HFFc6 (cell line): Measurements from ENCODE around the gene LRRC59. TPM values are rescaled to one million over a fixed set of nuclear protein-coding genes. Genes with fewer than 3 reads are reported as not detected.

Source experiments
- DNase-seq: peaks from one replicate; pipeline ENCODE4 v3.0.0-alpha.2; 2018
- H3K27ac Mint-ChIP-seq: 2 replicates; pipeline ENCODE4 v1.8.0; 2020; ENCODE audit warnings: mild to moderate bottlenecking, mixed read lengths
- H3K27me3 Mint-ChIP-seq: 2 replicates; pipeline ENCODE4 v1.8.0; 2021; ENCODE audit warnings: mild to moderate bottlenecking, moderate library complexity, mixed read lengths; ENCODE audit not compliant: insufficient read depth
- H3K36me3 Mint-ChIP-seq: 2 replicates; pipeline ENCODE4 v1.8.0; 2021; ENCODE audit warnings: low read depth, mixed read lengths
- H3K4me1 Mint-ChIP-seq: 2 replicates; pipeline ENCODE4 v1.8.0; 2020; ENCODE audit warnings: low read depth, mixed read lengths
- H3K4me3 Mint-ChIP-seq: 2 replicates; pipeline ENCODE4 v1.8.0; 2020; ENCODE audit warnings: mild to moderate bottlenecking, moderate library complexity, mixed read lengths
- H3K9me3 Mint-ChIP-seq: 2 replicates; pipeline ENCODE4 v1.8.0; 2020; ENCODE audit warnings: mild to moderate bottlenecking, mixed read lengths
- total RNA-seq, 6 experiments: library from RNA; stranded (reverse); fragmentation: NEBNext Ultra II Directional; extraction: Animal tissue kit (Norgen Biotek cat#: 25700); gene quantifications; 2 replicates in 1 of 6; 3 replicates in 5 of 6; pipeline ENCODE4 v1.2.3, GENCODE V29; 2021
- TF ChIP-seq, protein P1 (sequence below): fragments of 200-600 bp; sonication (generic); IDR thresholded peaks from 2 replicates; pipeline ENCODE4 v1.5.0; 2021; ENCODE audit warnings: antibody characterized with exemption, mild to moderate bottlenecking

Gene LRRC59
- total RNA-seq, 6 experiments from 2014 or later, result 214 to 272 (median 261) TPM

DNA sequence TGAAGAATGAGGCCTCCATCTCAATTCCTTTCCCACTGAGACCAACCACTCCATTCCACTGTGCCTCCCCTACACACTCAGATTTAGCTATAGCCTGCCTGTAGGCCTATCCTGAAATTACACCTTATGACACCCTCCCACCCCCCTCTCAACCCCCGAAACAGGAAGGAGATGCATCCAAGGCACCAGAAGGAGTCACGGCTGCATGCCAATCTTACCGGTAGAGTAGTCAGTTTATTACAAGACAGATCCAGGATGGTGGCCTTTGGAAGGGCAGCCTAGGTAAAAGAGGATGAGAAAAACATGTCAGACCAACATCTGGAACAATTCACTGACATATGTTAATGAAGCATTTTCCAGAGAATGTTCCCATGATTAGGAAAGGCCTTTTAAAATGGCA lies 2.6 kb downstream of the LRRC59 start:
- no peak for DNase-seq
- Mint-ChIP-seq H3K9me3 (no peaks in the 10 kb centered on the region), H3K27me3 (no peaks in the 10 kb centered on the region; the same call in 1 of the 2 replicates), H3K36me3 (peaks cover 56% of the 10 kb centered on the region), H3K4me1 (peaks cover 45% of the 10 kb centered on the region), H3K4me3 (peak overlapping the region; percentile 97), H3K27ac (peak overlapping the region; percentile 50)
- TF ChIP-seq, protein P1, sequence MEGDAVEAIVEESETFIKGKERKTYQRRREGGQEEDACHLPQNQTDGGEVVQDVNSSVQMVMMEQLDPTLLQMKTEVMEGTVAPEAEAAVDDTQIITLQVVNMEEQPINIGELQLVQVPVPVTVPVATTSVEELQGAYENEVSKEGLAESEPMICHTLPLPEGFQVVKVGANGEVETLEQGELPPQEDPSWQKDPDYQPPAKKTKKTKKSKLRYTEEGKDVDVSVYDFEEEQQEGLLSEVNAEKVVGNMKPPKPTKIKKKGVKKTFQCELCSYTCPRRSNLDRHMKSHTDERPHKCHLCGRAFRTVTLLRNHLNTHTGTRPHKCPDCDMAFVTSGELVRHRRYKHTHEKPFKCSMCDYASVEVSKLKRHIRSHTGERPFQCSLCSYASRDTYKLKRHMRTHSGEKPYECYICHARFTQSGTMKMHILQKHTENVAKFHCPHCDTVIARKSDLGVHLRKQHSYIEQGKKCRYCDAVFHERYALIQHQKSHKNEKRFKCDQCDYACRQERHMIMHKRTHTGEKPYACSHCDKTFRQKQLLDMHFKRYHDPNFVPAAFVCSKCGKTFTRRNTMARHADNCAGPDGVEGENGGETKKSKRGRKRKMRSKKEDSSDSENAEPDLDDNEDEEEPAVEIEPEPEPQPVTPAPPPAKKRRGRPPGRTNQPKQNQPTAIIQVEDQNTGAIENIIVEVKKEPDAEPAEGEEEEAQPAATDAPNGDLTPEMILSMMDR, result no peak; the same call in 1 of the 2 replicates

DNA sequence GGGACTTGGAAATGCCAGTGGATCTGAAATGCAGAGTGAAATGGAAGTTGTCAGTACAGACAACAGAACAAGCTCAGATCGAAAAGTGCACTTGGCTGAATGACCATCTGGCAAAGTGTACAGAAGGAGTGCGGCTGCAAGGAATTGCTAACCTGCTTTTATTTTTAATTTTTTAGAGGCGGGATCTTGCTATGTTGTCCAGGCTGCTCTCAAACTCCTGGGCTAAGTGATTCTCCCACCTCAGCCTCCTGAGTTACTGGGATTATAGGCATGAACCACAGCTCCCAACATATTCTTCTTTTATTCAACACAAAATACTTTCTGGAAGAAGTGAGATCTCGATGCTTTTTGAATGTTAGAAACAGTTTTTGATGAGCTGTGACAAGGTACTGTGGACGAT lies 3.6 kb downstream of the LRRC59 start:
- H3K4me3 Mint-ChIP-seq, result peak overlapping the region; percentile 97
- TF ChIP-seq, protein P1, result no peak
- H3K27me3 Mint-ChIP-seq, result no peaks in the 10 kb centered on the region; the same call in 1 of the 2 replicates
- H3K36me3 Mint-ChIP-seq, result peaks cover 65% of the 10 kb centered on the region
- H3K4me1 Mint-ChIP-seq, result peaks cover 45% of the 10 kb centered on the region
- DNase-seq, result no peak
- no peaks in the 10 kb centered on the region for H3K9me3 Mint-ChIP-seq
- 0 out of 2 replicates have a peak overlapping the region, but pooled peaks have one; percentile 6 for H3K27ac Mint-ChIP-seq

DNA sequence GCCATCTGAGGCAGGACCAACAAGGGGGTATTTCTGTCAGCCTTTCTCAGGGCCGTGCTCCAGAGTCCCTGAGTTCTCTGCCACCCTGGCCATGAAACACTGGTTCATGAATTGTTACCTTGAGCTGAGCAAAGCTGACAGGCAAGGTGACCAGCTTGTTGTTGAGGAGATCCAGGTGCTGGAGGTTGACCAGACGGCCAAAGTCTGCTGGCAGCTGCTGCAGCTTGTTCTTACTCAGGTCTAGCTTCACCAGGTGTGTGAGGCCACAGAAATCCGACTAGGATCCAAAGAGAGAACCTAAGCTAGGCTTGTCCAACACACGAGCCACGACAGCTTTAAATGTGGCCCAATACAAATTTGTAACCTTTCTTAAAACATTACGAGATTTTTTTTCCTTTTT lies 4.7 kb downstream of the LRRC59 start:
- H3K27ac Mint-ChIP-seq, result peak overlapping the region; percentile 21; the same call in 1 of the 2 replicates
- H3K27me3 Mint-ChIP-seq, result no peaks in the 10 kb centered on the region; the same call in 1 of the 2 replicates
- H3K9me3 Mint-ChIP-seq, result no peaks in the 10 kb centered on the region
- H3K4me3 Mint-ChIP-seq, result no peak overlapping the region
- TF ChIP-seq, protein P1, result no peak
- peaks cover 75% of the 10 kb centered on the region for H3K36me3 Mint-ChIP-seq
- no peak for DNase-seq
- peaks cover 41% of the 10 kb centered on the region for H3K4me1 Mint-ChIP-seq

DNA sequence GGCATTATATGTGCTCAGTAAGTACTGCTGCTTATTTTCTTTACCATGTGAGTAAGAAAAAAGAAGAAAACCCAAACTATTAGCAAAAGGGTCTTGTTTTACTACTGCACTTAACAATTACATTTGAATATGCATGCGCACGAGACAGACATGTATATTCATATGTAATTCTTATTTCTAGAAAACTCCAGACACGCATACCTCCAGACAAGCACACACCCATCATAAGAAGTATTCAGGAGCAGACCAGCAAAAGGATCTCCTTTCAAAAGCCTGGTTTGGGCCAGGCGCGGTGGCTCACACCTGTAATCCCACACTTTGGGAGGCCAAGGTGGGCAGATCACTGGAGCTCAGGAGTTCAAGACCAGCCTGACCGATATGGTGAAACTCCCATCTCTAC lies 7.8 kb downstream of the LRRC59 start:
- Mint-ChIP-seq H3K27me3 (no peaks in the 10 kb centered on the region; the same call in none of the 2 replicates), H3K4me3 (no peak overlapping the region), H3K4me1 (peaks cover 29% of the 10 kb centered on the region), H3K9me3 (no peaks in the 10 kb centered on the region), H3K36me3 (peaks cover 76% of the 10 kb centered on the region), H3K27ac (no peak overlapping the region)
- TF ChIP-seq, protein P1, result no peak
- no peak for DNase-seq

DNA sequence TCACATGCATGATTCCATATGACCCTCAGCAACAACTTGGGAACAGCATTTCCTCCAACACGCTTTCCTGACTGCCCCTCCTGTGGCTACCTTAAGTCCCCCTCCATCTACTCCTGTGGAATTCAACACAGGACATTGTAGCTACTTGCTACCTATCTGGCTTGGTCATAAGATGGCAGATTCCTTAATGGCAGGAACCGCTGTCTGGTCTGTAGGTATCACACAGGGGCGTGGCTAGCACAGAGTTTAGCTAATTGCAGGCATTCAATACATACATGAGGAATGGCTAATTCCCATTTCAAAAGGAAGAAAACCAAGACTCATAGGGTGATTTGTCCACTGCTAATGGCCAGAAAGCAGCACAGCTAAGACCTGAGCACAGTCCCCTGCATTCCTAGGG lies 8.6 kb downstream of the LRRC59 start:
- H3K27me3 Mint-ChIP-seq, result no peaks in the 10 kb centered on the region; the same call in none of the 2 replicates
- TF ChIP-seq, protein P1, result no peak
- DNase-seq, result no peak
- peaks cover 69% of the 10 kb centered on the region for H3K36me3 Mint-ChIP-seq
- H3K4me1 Mint-ChIP-seq, result peaks cover 21% of the 10 kb centered on the region
- peak overlapping the region; percentile 4; the same call in 1 of the 2 replicates for H3K27ac Mint-ChIP-seq
- no peak overlapping the region for H3K4me3 Mint-ChIP-seq
- no peaks in the 10 kb centered on the region for H3K9me3 Mint-ChIP-seq
